ENCODE data around the gene GRID2. TPM values are rescaled to one million over a fixed set of nuclear protein-coding genes. Genes with fewer than 3 reads are reported as not detected.

Gene GRID2
- total and polyA plus RNA-seq, 2 of the 13 experiments (the other 11 are each of a cell fraction or from before 2014, with no cell fraction given) = not detected

DNA sequence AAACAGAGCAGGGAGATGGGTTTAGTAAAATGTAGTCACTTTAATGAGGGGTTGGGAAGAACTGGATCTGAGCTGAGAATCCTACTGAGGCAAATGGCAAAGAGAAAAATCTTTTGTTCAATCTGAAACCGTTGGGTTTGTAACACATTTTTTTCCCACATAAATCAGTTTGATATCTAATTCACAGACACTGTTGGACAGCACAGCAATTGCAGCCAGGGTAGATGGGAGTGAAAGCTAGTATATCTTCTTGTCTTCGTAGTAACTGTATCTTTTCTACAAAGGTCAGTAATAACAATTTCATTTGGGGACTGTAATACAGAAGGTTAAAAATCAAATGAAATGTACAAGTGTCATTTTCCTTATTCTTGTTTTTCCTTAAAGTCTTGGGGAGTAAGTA, 875.3 kb downstream of the GRID2 start:
- intact Hi-C loops (cut with micrococcal nuclease; ENCODE audit: unreplicated experiment) = no loop called here

More for the DNA sequence above, 875.3 kb downstream of the GRID2 start:
- no peak for FAIRE-seq
- BruUV-seq (replicated peaks) = no TSS peak
- CTCF ChIA-PET (ENCODE audit: low intra/inter-chr PET ratio, low total read pairs) = no interaction called here
- WGBS (ENCODE audit: low lambda C conversion rate) = 0% methylated on average over 2 of the region's 2 CpGs
- DNase-seq (ENCODE audit: low spot score) = no peak
- Histone ChIP-seq H3K4me1 (ENCODE audit: insufficient read depth, low read length) (no peaks in the 10 kb centered on the region), H3K9me3 (ENCODE audit: low read length) (no peaks in the 10 kb centered on the region), H3K27me3 (ENCODE audit: control insufficient read depth in 1 of 2, insufficient read depth in 2 of 2, low read length in 2 of 2) (no peaks in the 10 kb centered on the region), H3K9ac (ENCODE audit: insufficient read depth, low read depth, low read length) (no peak overlapping the region), H4K20me1 (ENCODE audit: insufficient read depth, low read length) (no peaks in the 10 kb centered on the region), H3K79me2 (ENCODE audit: insufficient read depth, low read length) (no peaks in the 10 kb centered on the region), H3K36me3 (replicated peaks in 1 of 2; ENCODE audit: control insufficient read depth in 1 of 2, insufficient read depth in 2 of 2, low read length in 2 of 2) (no peaks in the 10 kb centered on the region), H2AFZ (ENCODE audit: low read length) (no peak overlapping the region), H3K27ac (ENCODE audit: extremely low read length, insufficient read depth, low read length) (no peak overlapping the region), H3K4me3 (replicated peaks in 1 of 3; ENCODE audit: insufficient read depth in 1 of 3, low read depth in 2 of 3, low read length in 3 of 3) (no peak overlapping the region), H3K4me2 (ENCODE audit: low read depth, low read length) (no peak overlapping the region)
- in situ Hi-C loops (cut with HindIII; ENCODE audit: extremely low pct_ligation_motif_present, low pct_unique_long_range_greater_than_20kb) = no loop called here
- POLR2A ChIA-PET = no interaction called here
- TF ChIP-seq RCOR2 (CRISPR knock-in tag; IDR thresholded peaks at IDR 0.05) = no peak
- TF ChIP-seq ZNF567 (CRISPR knock-in tag; IDR thresholded peaks at IDR 0.05; ENCODE audit: borderline replicate concordance) = no peak
- TF ChIP-seq GATAD1 (CRISPR knock-in tag; IDR thresholded peaks at IDR 0.05) = no peak
- TF ChIP-seq, protein P1, sequence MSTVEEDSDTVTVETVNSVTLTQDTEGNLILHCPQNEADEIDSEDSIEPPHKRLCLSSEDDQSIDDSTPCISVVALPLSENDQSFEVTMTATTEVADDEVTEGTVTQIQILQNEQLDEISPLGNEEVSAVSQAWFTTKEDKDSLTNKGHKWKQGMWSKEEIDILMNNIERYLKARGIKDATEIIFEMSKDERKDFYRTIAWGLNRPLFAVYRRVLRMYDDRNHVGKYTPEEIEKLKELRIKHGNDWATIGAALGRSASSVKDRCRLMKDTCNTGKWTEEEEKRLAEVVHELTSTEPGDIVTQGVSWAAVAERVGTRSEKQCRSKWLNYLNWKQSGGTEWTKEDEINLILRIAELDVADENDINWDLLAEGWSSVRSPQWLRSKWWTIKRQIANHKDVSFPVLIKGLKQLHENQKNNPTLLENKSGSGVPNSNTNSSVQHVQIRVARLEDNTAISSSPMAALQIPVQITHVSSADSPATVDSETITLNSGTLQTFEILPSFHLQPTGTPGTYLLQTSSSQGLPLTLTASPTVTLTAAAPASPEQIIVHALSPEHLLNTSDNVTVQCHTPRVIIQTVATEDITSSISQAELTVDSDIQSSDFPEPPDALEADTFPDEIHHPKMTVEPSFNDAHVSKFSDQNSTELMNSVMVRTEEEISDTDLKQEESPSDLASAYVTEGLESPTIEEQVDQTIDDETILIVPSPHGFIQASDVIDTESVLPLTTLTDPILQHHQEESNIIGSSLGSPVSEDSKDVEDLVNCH (CRISPR knock-in tag; IDR thresholded peaks at IDR 0.05) = no peak
- no peak for TF ChIP-seq RFX5 (IDR thresholded peaks at IDR 0.05; ENCODE audit: low read depth, low read length)
- no peak for TF ChIP-seq ZNF274 (CRISPR knock-in tag; IDR thresholded peaks at IDR 0.05)
- TF ChIP-seq, protein P2, sequence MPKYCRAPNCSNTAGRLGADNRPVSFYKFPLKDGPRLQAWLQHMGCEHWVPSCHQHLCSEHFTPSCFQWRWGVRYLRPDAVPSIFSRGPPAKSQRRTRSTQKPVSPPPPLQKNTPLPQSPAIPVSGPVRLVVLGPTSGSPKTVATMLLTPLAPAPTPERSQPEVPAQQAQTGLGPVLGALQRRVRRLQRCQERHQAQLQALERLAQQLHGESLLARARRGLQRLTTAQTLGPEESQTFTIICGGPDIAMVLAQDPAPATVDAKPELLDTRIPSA (CRISPR knock-in tag; IDR thresholded peaks at IDR 0.05; ENCODE audit: borderline replicate concordance) = no peak
- no peak for TF ChIP-seq ZNF761 (CRISPR knock-in tag; conservative IDR thresholded peaks at IDR 0.05)
- TF ChIP-seq ZNF3 (CRISPR knock-in tag; IDR thresholded peaks at IDR 0.05) = no peak
- TF ChIP-seq ATF7-NPFF (CRISPR knock-in tag; IDR thresholded peaks at IDR 0.05; ENCODE audit: low read depth) = no peak
- TF ChIP-seq TBP (CRISPR knock-in tag; IDR thresholded peaks at IDR 0.05) = no peak
- no peak for TF ChIP-seq CCDC6 (CRISPR knock-in tag; IDR thresholded peaks at IDR 0.05)
- ATAC-seq = no peak

Data from HepG2 (cell line).